SHP77 treated with DMSO at 0.1 percent for 48 hours (cell line): ENCODE data around the gene TNNT3.

Experiments used
- DNase-seq: peaks from one replicate; lab custom pipeline; 2025; lab: John Stamatoyannopoulos, UW

The TNNT3 gene

GRCh38 chr11:1958367-1958766 lies 38.9 kb downstream of the TNNT3 start:
- no peak for DNase-seq

GRCh38 chr11:1959786-1960185 lies 40.3 kb downstream of the TNNT3 start:
- no peak for DNase-seq

GRCh38 chr11:1963864-1964263 lies 44.4 kb downstream of the TNNT3 start:
- no peak for DNase-seq

GRCh38 chr11:1964348-1964747 lies 44.8 kb downstream of the TNNT3 start:
- DNase-seq, result no peak

- DNase-seq, result no peak
Observed at GRCh38 chr11:1964955-1965354, 45.5 kb downstream of the TNNT3 start.

GRCh38 chr11:1966531-1966930 lies 47.0 kb downstream of the TNNT3 start:
- no peak for DNase-seq

GRCh38 chr11:1967641-1968225 lies 48.2 kb downstream of the TNNT3 start:
- no peak for DNase-seq

GRCh38 chr11:1968454-1969002 lies 49.0 kb downstream of the TNNT3 start:
- no peak for DNase-seq

- DNase-seq, result no peak
Observed at GRCh38 chr11:1969035-1969434, 49.5 kb downstream of the TNNT3 start.

- no peak for DNase-seq
Observed at GRCh38 chr11:1969776-1970175, 50.3 kb downstream of the TNNT3 start.

GRCh38 chr11:1970956-1971355 lies 51.5 kb downstream of the TNNT3 start:
- DNase-seq, result no peak

- no peak for DNase-seq
Observed at GRCh38 chr11:1975185-1975584, 55.7 kb downstream of the TNNT3 start.

GRCh38 chr11:1978720-1979473 lies 59.4 kb downstream of the TNNT3 start:
- DNase-seq, result no peak

- DNase-seq, result no peak
Observed at GRCh38 chr11:1979607-1980006, 60.1 kb downstream of the TNNT3 start.

- DNase-seq, result no peak
Observed at GRCh38 chr11:1982873-1983600, 63.5 kb downstream of the TNNT3 start.

- no peak for DNase-seq
Observed at GRCh38 chr11:1983601-1983961, 64.1 kb downstream of the TNNT3 start.

GRCh38 chr11:1987024-1987423 lies 67.5 kb downstream of the TNNT3 start:
- no peak for DNase-seq

GRCh38 chr11:1988174-1988573 lies 68.7 kb downstream of the TNNT3 start:
- DNase-seq, result no peak
